ENCODE results near the gene MND1.

- TF ChIP-seq CTCF (IDR thresholded peaks at IDR 0.05), result no peak
- no peak for TF ChIP-seq POLR2A (IDR thresholded peaks at IDR 0.05)
These were observed 65.5 kb downstream of the MND1 start for GRCh38 chr4:153409924-153410501.

Data from right lobe of liver (tissue), 4 donors.